ENCODE measurements around the gene USP24. TPM values are rescaled to one million over a fixed set of nuclear protein-coding genes. Genes with fewer than 3 reads are reported as not detected.

The USP24 gene
- total and polyA plus RNA-seq, 2 donors (not counting 1 experiment from before 2014, with no cell fraction given) = 18.9 to 152 TPM

DNA sequence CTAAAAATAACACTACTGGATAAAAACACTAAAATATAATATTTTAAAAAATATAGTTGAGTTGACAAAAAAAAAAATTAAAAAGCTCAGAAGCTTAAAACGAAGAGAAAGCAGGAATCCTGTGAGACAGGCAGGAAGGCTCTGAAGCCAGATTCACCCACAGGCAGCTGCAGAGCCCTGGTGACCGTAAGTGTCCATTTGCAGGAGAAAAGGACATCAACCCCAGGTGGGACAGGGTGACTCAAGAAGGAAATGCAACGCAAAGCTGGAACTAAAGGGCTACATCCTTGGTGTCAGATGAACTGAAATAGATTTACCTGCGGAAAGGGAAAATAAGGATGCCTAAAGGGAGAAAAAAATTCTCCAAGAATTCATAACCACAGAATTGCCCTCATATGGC is 46.8 kb downstream of the USP24 start:
- Histone ChIP-seq H3K27ac (ENCODE audit: low read length in 2 of 2) (no peak overlapping the region), H3K9me3 (ENCODE audit: control extremely low read depth in 1 of 3, control insufficient read depth in 2 of 3, insufficient read depth in 1 of 3, low read length in 2 of 3) (no peaks in the 10 kb centered on the region), H4K20me1 (ENCODE audit: control insufficient read depth, insufficient read depth, low read length, poor library complexity, severe bottlenecking) (no peaks in the 10 kb centered on the region), H3K36me3 (replicated peaks in 1 of 2; ENCODE audit: control extremely low read depth in 1 of 2, control insufficient read depth in 1 of 2, extremely low read depth in 1 of 2, insufficient read depth in 2 of 2, low read length in 1 of 2) (peaks cover 9 to 80% of the 10 kb centered on the region in 2 experiments), H2AFZ (ENCODE audit: insufficient read depth, low read depth, low read length, poor library complexity, severe bottlenecking) (no peak overlapping the region), H3K4me3 (ENCODE audit: control extremely low read depth in 1 of 5, extremely low read depth in 1 of 5, insufficient read depth in 1 of 5, low read depth in 2 of 5, low read length in 4 of 5) (no peak overlapping the region), H3K4me2 (replicated peaks; ENCODE audit: low read depth, low read length, poor library complexity, severe bottlenecking) (no peak overlapping the region), H3K27me3 (replicated peaks in 1 of 4; ENCODE audit: control extremely low read depth in 1 of 4, control insufficient read depth in 3 of 4, insufficient read depth in 4 of 4, low read length in 3 of 4) (no peaks in the 10 kb centered on the region), H3K4me1 (ENCODE audit: control insufficient read depth in 2 of 2, insufficient read depth in 2 of 2, low read length in 2 of 2) (no peaks in the 10 kb centered on the region), H3K79me2 (ENCODE audit: control insufficient read depth, insufficient read depth, low read length) (no peaks in the 10 kb centered on the region), H3K9ac (ENCODE audit: low read length) (no peak overlapping the region)
- intact Hi-C loops (cut with micrococcal nuclease) = loop anchor here (5.0 kb wide), 1 partner anchor 36 kb away; no protein-coding TSS in a partner anchor
- H3K9me3 Mint-ChIP-seq (ENCODE audit: insufficient read depth) = no peaks in the 10 kb centered on the region
- DNase-seq (no peak), ATAC-seq (ENCODE audit: low read depth) (no peak)
- WGBS (ENCODE audit: insufficient coverage) = 95% methylated on average over 2 of the region's 4 CpGs
- CTCF ChIA-PET = interaction anchor here (1.1 kb wide), 1 partner anchor 110 kb away, joined by 4 read pairs; no protein-coding TSS in a partner anchor
- POLR2A ChIA-PET = no interaction called here
- no peaks in the 10 kb centered on the region for H3K27me3 Mint-ChIP-seq
- no peak overlapping the region for H3K4me3 Mint-ChIP-seq
- TF ChIP-seq, protein P1, sequence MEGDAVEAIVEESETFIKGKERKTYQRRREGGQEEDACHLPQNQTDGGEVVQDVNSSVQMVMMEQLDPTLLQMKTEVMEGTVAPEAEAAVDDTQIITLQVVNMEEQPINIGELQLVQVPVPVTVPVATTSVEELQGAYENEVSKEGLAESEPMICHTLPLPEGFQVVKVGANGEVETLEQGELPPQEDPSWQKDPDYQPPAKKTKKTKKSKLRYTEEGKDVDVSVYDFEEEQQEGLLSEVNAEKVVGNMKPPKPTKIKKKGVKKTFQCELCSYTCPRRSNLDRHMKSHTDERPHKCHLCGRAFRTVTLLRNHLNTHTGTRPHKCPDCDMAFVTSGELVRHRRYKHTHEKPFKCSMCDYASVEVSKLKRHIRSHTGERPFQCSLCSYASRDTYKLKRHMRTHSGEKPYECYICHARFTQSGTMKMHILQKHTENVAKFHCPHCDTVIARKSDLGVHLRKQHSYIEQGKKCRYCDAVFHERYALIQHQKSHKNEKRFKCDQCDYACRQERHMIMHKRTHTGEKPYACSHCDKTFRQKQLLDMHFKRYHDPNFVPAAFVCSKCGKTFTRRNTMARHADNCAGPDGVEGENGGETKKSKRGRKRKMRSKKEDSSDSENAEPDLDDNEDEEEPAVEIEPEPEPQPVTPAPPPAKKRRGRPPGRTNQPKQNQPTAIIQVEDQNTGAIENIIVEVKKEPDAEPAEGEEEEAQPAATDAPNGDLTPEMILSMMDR (IDR thresholded peaks at IDR 0.05) = no peak
- no peak for TF ChIP-seq EZH2 (IDR thresholded peaks at IDR 0.05; ENCODE audit: borderline replicate concordance, insufficient read depth, low read depth, low read length, poor library complexity, severe bottlenecking)
- H3K4me1 Mint-ChIP-seq = peaks cover 4% of the 10 kb centered on the region
- H3K27ac Mint-ChIP-seq = no peak overlapping the region

DNA sequence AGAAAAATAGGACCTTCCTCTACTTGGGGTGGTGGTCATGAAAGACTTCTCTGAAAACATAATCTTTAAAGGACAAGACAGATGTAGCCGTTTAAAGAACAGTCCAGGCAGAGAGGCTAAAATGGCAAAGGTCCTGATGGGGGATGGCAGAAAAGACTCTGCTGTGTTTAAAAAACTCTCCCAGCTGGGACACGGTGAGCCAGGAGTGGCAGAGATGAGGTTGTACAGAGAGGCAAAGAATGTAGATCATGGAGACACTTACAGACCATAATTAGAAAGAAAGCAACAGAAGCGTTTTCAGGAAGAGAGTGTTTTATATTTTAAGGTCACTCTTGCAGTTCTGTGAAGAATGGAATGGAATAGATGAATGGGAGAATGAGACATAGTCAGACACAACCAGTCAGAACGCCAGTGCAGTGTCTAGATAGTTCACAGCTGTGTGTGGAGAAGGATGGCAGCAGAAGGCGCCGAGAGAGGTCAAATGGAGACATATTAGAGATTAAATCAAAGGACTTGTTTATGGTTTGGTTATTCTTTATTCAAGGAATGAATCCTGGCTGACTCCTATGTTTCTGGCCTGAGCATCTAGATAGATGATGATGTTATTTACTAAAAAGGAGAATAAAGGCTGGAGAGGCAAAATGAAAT is 47.8 kb downstream of the USP24 start:
- no peak overlapping the region for H3K9ac ChIP-seq (ENCODE audit: low read length)
- Mint-ChIP-seq H3K27me3 (no peaks in the 10 kb centered on the region), H3K4me3 (no peak overlapping the region), H3K27ac (no peak overlapping the region), H3K9me3 (ENCODE audit: insufficient read depth) (no peaks in the 10 kb centered on the region), H3K4me1 (peaks cover 4% of the 10 kb centered on the region)
- no peaks in the 10 kb centered on the region for H3K9me3 ChIP-seq (ENCODE audit: control extremely low read depth in 1 of 3, control insufficient read depth in 2 of 3, insufficient read depth in 1 of 3, low read length in 2 of 3)
- H4K20me1 ChIP-seq (ENCODE audit: control insufficient read depth, insufficient read depth, low read length, poor library complexity, severe bottlenecking) = no peaks in the 10 kb centered on the region
- H3K4me2 ChIP-seq (replicated peaks; ENCODE audit: low read depth, low read length, poor library complexity, severe bottlenecking) = no peak overlapping the region
- no peaks in the 10 kb centered on the region for H3K79me2 ChIP-seq (ENCODE audit: control insufficient read depth, insufficient read depth, low read length)
- H3K4me3 ChIP-seq (ENCODE audit: control extremely low read depth in 1 of 5, extremely low read depth in 1 of 5, insufficient read depth in 1 of 5, low read depth in 2 of 5, low read length in 4 of 5) = no peak overlapping the region
- H3K27me3 ChIP-seq (replicated peaks in 1 of 4; ENCODE audit: control extremely low read depth in 1 of 4, control insufficient read depth in 3 of 4, insufficient read depth in 4 of 4, low read length in 3 of 4) = no peaks in the 10 kb centered on the region
- ChIA-PET CTCF (interaction anchor here (1.0 to 2.9 kb wide), 2 partner anchors 13 to 110 kb away, joined by 3 to 23 read pairs; no protein-coding TSS in a partner anchor), POLR2A (no interaction called here)
- peaks cover 11 to 77% of the 10 kb centered on the region in 2 experiments for H3K36me3 ChIP-seq (replicated peaks in 1 of 2; ENCODE audit: control extremely low read depth in 1 of 2, control insufficient read depth in 1 of 2, extremely low read depth in 1 of 2, insufficient read depth in 2 of 2, low read length in 1 of 2)
- H3K4me1 ChIP-seq (ENCODE audit: control insufficient read depth in 2 of 2, insufficient read depth in 2 of 2, low read length in 2 of 2) = no peaks in the 10 kb centered on the region
- intact Hi-C loops (cut with micrococcal nuclease) = loop anchor here (5.0 kb wide), 1 partner anchor 35 kb away; no protein-coding TSS in a partner anchor
- 100% methylated on average over 6 of the region's 6 CpGs for WGBS (ENCODE audit: insufficient coverage)
- no peak overlapping the region for H3K27ac ChIP-seq (ENCODE audit: low read length in 2 of 2)
- TF ChIP-seq EZH2 (IDR thresholded peaks at IDR 0.05; ENCODE audit: borderline replicate concordance, insufficient read depth, low read depth, low read length, poor library complexity, severe bottlenecking) = no peak
- TF ChIP-seq, protein P1 (IDR thresholded peaks at IDR 0.05) = no peak
- no peak overlapping the region for H2AFZ ChIP-seq (ENCODE audit: insufficient read depth, low read depth, low read length, poor library complexity, severe bottlenecking)
- ATAC-seq (ENCODE audit: low read depth) (no peak), DNase-seq (no peak)

Data from B cell (primary cell).